Measurements from ENCODE around the gene PLEK2.

The PLEK2 gene

DNA sequence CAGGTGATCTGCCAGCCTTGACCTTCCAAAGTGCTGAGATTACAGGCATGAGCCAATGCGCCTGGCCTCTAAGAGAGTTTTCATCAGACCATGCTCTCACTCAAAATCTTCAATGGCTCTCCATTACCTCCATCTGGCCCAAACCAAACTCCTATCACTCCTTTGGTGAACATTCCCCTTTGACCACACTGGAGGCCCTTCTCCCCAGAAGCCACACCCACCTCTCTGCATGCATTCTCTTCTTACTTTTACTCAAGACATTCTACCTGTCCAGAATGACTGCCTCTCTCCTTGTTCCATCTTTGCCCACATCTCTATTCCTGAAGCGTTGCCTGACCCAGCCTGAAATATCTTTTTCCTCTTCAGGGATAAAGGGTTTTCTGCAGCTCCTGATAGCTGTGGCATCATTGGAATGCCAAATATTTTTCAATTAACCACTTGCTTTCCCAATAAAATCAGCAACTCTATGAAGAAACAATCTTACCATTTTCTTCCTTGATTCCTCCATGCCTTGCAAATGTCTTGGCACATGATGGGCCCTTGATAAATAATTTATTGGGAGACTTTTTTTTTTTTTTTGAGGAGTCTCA, 15.5 kb downstream of the PLEK2 start:
- no peak for DNase-seq

- no peak for DNase-seq
These were observed 16.1 kb downstream of the PLEK2 start for GRCh38 chr14:67395876-67396189.

- DNase-seq: no peak
These were observed 16.7 kb downstream of the PLEK2 start for GRCh38 chr14:67395086-67395875.

GRCh38 chr14:67393689-67394088, 18.3 kb downstream of the PLEK2 start:
- no peak for DNase-seq

- no peak for DNase-seq
These were observed 19.2 kb downstream of the PLEK2 start for GRCh38 chr14:67392800-67393199.

- DNase-seq: no peak
These were observed 19.8 kb downstream of the PLEK2 start for GRCh38 chr14:67392123-67392522.

GRCh38 chr14:67391268-67391667, 20.7 kb downstream of the PLEK2 start:
- no peak for DNase-seq

- no peak for DNase-seq
These were observed 22.0 kb downstream of the PLEK2 start for GRCh38 chr14:67389811-67390534.

DNA sequence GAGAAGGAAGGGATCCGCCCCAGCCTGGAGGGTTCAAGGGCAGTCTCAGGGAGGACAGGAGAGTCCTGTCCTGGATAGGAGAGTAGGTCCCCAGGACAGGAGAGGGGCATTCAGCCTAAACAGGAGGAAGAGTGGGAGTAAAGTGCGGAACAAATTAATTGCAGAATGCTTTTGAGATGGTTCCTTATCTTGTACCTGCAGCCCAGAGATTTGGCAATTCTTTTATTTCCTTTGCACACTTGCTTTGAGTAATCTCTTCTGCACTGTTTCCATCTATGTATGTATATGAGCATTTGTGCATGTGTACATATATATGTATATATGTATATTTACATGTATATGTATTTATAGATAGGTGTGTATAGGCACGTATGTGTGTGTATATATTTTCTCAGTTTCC, 22.7 kb downstream of the PLEK2 start:
- no peak for DNase-seq

GRCh38 chr14:67387195-67387594, 24.8 kb downstream of the PLEK2 start:
- DNase-seq: no peak

DNA sequence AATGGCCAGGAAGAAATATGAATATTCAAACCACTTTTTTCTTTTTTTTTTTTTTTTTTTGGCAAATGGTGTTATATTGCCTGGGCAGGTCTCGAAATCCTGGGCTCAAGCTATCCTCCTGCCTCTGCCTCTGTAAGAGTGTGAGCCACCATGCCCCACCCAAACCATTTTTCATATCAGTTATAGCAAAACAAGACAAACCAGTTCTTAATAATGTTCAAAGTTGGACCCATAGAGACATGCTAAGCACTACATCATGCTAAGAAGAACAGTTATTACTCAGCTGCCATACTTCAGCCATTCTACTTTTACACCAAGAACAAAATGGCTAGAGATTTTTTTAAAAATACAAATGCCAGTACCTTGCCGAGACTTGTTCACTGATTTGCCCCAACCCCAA, 26.3 kb downstream of the PLEK2 start:
- no peak for DNase-seq

- DNase-seq: no peak
These were observed 26.8 kb downstream of the PLEK2 start for GRCh38 chr14:67385120-67385519.

DNA sequence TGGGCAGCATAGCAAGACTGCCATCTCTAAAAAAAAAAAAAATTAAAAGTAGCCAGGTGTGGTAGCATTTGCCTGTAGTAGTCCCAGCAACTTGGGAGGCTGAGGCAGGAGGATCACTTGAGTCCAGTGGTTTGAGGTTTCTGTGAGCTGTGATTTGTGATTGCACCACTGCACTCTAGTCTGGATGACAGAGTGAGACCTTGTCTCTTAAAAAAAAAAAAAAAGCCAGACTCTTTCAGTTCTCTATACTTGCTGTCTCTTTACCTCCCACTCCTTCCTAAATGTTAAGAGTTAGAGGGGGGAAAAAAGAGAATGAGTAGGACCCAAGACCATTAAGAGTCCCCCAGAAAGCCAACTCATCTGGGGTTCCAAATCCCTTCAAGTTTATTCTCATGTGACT, 34.0 kb downstream of the PLEK2 start:
- DNase-seq: no peak

DNA sequence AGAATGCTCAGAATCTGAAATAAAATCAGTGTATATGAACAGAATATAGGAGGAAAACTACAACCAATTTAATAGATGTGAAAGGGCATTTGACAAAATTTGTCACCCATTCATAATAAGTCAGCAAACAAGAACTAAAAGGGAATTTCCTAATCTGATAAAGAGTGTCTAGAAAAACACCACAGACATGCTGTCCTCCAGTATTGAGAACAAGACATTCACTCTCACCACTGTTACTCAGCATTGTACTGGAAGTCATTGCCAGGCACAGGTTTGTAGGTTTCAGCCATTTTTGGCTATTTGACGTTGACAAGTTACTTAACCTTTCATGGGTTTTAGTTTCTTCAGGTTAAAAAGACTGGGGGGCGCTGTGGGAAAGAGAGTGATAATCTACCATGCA, 38.6 kb downstream of the PLEK2 start:
- DNase-seq: no peak

DNA sequence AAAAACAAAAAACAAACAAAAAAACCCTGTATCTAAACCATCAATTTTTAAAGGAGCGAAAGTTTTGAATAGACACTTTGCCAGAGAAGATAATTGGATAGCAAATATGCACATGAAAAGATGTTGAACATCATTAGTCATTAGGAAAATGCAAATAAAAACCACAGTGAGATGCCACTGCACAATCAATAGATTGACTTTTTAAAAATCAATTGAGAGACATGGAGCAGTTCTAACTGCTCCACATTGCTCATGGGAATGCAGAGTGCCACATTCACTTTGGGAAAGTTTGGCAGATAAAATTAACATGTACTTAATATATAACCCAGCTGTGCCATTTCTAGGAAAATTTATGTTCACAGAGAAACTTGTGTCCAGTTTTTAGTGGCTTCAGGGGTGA, 39.1 kb downstream of the PLEK2 start:
- no peak for DNase-seq

DNA sequence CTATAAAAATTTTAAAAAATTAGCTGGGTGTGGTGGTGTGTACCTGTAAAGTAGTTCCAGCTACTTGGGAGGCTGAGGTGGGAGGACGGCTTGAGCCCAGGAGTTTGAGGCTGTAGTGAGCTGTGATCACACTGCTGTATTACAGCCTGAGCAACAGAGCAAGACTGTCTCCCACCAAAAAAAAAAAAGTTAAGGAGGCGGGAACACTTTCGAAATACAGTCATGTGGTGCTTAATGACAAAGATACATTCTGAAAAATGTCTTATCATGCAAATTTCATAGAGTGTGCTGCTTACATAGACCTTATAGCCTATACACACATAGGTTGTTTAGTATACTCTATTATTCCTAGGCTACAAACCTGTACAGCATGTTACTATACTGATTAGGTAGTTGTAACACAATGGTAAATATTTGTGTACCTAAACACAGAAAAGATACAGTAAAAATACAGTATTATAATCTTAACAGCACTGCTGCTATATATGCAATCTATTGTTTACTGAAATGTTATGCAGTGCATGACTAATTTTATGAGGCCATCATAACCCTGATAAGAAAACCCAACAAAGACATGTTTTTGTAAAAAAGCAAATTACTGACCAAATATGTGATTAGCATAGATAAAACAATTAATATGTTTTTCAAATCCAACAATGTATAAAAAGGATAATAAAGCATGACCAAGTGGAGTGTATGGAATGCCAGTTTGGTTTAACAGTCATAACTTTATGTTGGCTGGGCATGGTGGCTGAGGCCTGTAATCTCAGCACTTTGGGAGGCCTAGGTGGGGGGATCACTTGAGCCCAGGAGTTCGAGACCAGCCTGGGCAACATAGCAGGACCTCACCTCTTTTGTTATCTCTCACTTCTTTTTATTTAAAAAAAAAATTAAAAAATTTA, 40.5 kb downstream of the PLEK2 start:
- DNase-seq: no peak

- DNase-seq: no peak
These were observed 41.1 kb downstream of the PLEK2 start for GRCh38 chr14:67370830-67371229.

DNA sequence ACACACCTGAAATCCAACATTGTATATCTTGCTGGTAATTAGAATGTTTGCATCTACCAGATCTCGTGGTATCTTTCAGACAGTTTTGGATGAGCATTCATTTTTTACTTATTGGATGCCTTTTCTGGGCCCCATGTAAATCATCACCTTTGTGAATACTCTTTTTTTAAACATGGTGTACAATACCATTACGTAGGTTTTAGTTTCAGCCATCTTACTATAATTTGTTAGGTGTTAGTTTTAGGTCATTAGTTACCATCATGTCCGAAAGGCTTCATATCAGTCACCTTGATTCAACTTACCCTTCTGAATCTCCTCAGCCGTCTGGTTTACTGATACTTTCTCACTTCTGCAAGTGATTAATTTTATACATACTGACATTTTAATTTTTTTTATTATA, 46.5 kb downstream of the PLEK2 start:
- DNase-seq: no peak

DNA sequence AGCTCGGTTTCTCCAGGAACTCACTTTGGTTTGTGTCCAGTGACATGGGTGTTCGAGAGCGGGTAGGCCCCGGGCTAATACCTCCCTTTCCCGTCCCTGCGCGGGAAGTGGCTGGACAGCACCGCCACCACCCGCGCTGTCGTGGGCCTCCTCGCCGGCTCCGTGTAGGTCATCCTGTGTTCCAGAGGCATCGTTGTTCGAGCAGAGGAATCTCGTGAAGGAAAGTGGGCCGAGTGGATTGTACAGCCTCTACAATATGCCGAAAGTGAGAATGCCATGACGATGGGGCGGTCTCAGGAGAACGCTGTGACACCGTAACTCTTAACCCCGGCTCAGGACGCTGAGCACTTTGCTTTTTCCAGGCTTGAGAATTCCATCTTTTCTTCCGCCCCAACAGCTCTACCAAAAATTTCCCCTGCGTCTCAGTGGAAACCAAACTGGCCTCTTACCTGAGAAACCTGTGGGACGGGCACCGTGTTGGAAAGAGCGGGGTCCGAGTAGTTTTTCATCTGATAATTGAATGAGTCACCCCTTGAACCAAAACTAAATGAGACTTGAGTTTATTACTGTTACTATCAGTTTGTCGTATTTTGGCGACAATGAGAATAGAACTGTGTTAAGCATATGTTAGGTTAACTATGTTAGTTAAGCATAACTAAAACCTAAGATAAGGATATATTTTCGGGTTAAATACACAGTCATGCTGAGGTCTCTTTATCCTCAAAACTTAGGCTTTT, 51.3 kb downstream of the PLEK2 start:
- DNase-seq: no peak

- DNase-seq: peak; percentile 99
These were observed 52.0 kb downstream of the PLEK2 start, which contains the start of the genes ATP6V1D and EIF2S1 for GRCh38 chr14:67359775-67360469. Gene ATP6V1D (minus strand): TSS chr14:67359804. CDS start chr14:67359698, 106 bp downstream. Gene EIF2S1 (plus strand): TSS chr14:67360328. CDS start chr14:67364768, 4,440 bp downstream.
